NB4 (cell line): ENCODE data around the gene TPCN1.

Experiments used
- DNase-seq: peaks from one replicate; pipeline ENCODE4 v3.0.0; 2010; ENCODE audit warnings: low read depth
- H3K4me3 ChIP-seq: one replicate; pipeline ENCODE4 v1.5.1; 2011; ENCODE audit warnings: mild to moderate bottlenecking, low read depth, low read length, moderate library complexity
- MYC ChIP-seq: IDR thresholded peaks from 2 replicates; pipeline ENCODE4 v1.6.1; 2011; ENCODE audit warnings: low read depth, low read length
- POLR2A ChIP-seq: IDR thresholded peaks from 2 replicates; pipeline ENCODE4 v1.6.1; 2011; ENCODE audit warnings: mild to moderate bottlenecking; ENCODE audit not compliant: insufficient read length; ENCODE audit errors: extremely low read depth
- TF ChIP-seq, protein P1 (sequence below): IDR thresholded peaks from 2 replicates; pipeline ENCODE4 v1.6.1; 2011; ENCODE audit warnings: low read depth, low read length
- TF ChIP-seq, protein P2 (sequence below): IDR thresholded peaks from one replicate; pipeline ENCODE4 v1.5.1; 2012; ENCODE audit warnings: low read depth, low read length

The TPCN1 gene

DNA sequence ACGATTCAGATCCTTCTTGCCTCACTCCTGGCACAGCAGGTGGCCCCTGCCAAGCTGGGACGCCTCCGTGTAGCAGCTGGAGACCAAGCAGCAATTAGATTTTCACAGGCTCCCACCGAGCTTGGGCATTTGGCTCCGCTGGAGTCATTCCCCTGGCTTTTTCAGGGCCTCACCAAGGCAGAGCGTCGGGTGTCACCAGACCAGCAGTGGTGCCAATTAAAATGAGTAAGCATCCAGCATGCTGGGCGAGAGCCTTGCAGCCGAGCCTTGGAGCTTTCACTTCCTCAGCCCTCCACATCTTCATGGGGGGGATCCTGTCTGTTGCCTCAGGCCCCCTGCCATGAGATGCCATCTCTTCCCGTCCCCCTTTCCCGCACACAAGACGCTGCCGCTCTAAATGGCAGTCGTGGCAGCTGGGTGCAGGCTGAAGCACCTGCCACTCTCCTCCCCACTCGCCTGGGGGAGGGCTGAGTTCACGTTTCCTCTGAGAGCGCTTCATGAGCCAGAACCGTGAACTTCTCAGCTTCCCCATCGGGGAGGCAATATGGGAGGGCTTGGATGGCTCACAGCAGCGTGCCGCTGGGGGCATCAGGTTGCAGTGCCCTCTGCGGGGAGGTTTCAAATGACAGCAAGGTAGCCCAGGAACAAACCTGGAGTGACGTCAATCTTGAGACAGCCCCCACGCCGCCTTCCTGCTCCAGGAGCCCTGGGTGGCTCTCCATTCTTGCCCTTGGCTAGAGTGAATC, 11.7 kb downstream of the TPCN1 start:
- H3K4me3 ChIP-seq = no peak overlapping the region
- no peak for DNase-seq
- TF ChIP-seq POLR2A = no peak
- no peak for TF ChIP-seq MYC
- TF ChIP-seq, protein P1, sequence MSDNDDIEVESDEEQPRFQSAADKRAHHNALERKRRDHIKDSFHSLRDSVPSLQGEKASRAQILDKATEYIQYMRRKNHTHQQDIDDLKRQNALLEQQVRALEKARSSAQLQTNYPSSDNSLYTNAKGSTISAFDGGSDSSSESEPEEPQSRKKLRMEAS = no peak
- TF ChIP-seq, protein P2, sequence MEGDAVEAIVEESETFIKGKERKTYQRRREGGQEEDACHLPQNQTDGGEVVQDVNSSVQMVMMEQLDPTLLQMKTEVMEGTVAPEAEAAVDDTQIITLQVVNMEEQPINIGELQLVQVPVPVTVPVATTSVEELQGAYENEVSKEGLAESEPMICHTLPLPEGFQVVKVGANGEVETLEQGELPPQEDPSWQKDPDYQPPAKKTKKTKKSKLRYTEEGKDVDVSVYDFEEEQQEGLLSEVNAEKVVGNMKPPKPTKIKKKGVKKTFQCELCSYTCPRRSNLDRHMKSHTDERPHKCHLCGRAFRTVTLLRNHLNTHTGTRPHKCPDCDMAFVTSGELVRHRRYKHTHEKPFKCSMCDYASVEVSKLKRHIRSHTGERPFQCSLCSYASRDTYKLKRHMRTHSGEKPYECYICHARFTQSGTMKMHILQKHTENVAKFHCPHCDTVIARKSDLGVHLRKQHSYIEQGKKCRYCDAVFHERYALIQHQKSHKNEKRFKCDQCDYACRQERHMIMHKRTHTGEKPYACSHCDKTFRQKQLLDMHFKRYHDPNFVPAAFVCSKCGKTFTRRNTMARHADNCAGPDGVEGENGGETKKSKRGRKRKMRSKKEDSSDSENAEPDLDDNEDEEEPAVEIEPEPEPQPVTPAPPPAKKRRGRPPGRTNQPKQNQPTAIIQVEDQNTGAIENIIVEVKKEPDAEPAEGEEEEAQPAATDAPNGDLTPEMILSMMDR = no peak

DNA sequence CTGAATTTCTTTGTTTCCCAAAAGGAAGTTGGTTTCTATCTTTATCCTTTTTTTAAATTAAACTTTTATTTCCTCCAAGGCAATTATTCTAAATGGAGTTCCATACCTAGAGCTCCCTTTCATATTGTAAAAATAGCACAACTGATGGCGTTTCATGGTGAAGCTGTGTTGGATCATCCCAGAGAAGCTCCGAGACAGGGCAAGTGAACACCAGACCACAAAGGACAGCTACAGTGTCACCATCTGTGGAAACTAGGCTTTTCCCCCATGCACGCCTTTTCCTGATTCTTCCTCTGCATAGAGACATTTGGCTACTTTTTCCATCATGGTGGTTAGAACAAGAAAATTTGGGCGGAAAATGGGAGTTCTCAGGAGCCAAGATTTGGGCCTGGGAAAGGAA, 12.7 kb downstream of the TPCN1 start:
- no peak for DNase-seq
- no peak for TF ChIP-seq MYC
- TF ChIP-seq, protein P1 = no peak
- no peak for TF ChIP-seq POLR2A
- TF ChIP-seq, protein P2 = no peak
- no peak overlapping the region for H3K4me3 ChIP-seq

DNA sequence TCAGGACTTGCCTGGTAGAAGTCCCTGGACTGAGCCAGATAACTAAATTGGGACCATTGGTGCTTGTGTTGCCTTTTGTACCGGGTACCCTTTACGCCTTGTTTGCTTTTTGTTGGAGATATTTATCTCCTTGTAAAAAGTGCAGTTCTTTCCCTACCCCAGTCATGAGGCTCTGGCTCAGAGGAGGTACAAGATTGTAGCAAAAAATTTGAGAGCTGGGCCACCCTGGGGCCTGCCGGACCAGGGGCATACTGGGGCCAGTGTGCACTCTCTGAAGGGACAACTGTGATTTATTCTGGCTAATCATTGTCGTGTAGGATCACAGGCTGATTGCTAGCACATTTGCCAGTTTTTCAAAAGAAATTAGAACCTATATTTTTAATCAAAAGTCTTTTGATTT, 13.2 kb downstream of the TPCN1 start:
- DNase-seq = no peak
- H3K4me3 ChIP-seq = no peak overlapping the region
- TF ChIP-seq, protein P2 = no peak
- TF ChIP-seq, protein P1 = no peak
- TF ChIP-seq MYC (no peak), POLR2A (no peak)

DNA sequence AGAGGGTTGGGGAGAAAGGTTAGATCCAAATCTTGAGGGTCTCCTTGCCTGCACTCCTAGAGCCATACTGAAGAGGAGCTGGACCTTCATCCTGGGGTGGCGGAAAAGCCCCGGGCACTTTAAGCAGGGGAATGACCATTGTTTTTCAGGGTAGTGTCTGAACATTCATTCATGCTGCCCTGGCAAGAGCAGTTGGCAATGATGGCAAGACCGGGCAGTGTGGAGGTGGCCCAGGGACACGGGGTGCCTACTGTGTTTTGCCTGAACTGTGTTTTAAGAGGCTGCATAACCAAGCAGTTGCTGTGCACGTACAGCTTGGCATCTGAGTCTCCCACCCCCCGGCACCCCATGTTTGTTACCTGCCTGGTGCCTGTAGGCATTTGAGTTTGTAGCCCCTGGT, 14.7 kb downstream of the TPCN1 start:
- TF ChIP-seq POLR2A = no peak
- TF ChIP-seq, protein P2 = no peak
- no peak for TF ChIP-seq MYC
- no peak overlapping the region for H3K4me3 ChIP-seq
- DNase-seq = no peak

DNA sequence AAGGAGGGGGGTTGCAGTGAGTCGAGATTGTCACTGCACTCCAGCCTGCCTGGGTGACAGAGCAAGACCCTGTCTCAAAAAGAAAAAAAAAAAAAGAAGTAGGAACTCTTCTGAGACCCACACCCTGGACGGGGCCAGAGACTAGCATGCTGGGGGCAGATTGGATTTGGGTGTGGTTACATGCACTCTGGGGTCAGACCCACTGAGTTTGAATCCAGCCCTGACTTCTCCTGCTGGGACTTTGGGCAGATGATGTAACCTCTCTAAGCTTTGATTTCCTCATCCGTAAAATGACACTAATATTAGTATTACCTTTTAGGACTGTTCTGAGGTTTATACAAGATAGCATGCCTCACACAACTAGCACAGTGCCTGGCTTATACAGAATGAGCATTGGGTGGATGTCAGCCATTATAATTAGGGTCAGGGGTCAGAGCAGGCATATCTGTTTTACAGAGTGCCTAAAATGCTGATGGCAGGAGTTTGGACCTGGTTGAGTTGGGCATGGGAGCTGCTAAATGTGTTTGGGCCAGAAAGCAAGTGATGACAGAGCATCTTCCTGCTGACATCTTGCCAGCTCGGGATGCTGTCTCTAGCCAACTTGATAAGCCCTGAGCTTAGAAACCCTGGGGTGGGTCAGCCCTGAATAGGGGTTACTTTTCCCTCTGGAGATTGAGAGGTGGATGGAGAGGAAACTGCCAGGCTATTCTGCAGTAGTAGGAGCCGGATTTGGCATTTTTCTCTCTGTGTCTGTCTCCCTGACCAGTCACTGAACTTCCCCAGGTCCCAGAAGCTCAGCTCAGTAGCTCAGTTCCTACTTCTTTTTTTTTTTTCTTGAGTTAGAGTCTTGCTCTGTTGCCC, 15.5 kb downstream of the TPCN1 start:
- TF ChIP-seq MYC (no peak), POLR2A (no peak)
- TF ChIP-seq, protein P2 = no peak
- TF ChIP-seq, protein P1 = no peak
- no peak overlapping the region for H3K4me3 ChIP-seq
- DNase-seq = no peak
